ENCODE measurements around the gene RAB35.

RAB35 gene

DNA sequence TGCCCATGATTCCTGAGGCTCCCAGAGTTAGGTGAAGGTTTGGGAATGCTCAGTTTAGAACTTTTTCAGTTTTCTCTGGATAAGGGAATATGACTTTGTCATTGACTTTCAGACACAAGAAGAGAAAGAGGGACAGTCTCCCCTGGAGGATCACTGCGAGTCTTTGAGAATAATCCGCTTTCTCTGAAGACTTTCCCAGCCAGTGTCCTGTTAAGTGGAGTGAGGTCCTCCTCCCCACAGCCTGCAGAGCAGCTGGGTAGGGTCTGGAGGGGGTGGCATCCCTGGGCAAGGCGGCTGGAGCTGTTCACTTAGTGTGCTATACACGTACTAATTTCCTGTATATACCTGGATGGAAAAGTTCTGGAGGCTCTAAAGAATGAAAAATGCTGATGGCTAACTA lies 8.5 kb upstream of the RAB35 start:
- Mint-ChIP-seq H3K4me3 (no peak overlapping the region), H3K4me1 (peaks cover 25% of the 10 kb centered on the region), H3K9me3 (no peaks in the 10 kb centered on the region), H3K27me3 (no peaks in the 10 kb centered on the region), H3K36me3 (peaks cover 10% of the 10 kb centered on the region), H3K27ac (no peak overlapping the region)
- ATAC-seq (ENCODE audit: low read depth) (no peak), DNase-seq (ENCODE audit: low spot score in 2 of 2) (no peak)

DNA sequence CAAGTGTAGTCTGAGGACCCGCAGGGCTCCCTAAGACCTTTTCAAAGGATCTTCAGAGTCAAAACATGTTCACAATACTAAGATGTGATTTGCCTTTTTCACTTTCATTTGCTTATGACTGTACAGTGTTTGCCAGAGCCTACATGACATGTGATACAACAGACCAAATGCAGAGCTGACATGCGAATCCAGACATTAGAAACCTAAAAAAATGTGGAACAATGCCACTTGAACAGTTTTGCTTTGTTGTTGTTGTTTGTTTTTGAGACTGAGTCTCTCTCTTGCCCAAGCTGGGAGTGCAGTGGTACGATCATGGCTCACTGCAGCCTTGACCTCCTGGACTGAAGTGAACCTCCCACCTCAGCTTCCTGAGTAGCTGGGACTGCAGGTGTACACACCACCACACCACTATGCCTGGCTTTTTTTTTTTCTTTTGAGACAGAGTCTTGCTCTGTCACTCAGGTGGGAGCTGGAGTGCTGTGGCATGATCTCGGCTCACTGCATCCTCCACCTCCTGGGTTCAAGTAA lies 5.3 kb upstream of the RAB35 start:
- DNase-seq (ENCODE audit: low spot score in 2 of 2): no peak
- no peaks in the 10 kb centered on the region for H3K27me3 Mint-ChIP-seq
- H3K27ac Mint-ChIP-seq: peak overlapping the region; percentile 79
- H3K36me3 Mint-ChIP-seq: peaks cover 1% of the 10 kb centered on the region
- no peaks in the 10 kb centered on the region for H3K9me3 Mint-ChIP-seq
- peak; percentile 31 for ATAC-seq (ENCODE audit: low read depth)
- peak overlapping the region; percentile 30 for H3K4me3 Mint-ChIP-seq
- H3K4me1 Mint-ChIP-seq: peaks cover 40% of the 10 kb centered on the region

DNA sequence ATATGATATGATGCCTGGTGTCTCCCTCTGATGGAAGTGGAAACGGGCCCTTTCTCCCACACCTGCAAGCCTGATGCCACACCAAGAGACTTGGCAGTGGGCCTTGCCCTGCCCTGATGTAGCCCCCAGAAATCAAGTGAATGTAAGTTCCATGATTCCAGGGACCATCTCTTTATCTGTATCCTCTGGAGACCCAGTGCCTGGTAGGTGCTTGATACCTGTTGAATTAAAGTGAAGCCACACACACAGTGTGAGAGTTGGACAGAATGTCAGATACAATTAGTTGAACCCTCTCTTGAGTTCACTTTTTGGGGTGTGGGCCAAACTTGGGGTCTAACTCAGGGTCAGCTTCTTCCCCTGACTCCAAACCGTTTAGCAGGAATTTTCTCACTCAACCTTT lies 4.8 kb upstream of the RAB35 start:
- DNase-seq (ENCODE audit: low spot score in 2 of 2): no peak
- peak overlapping the region; percentile 10 for H3K4me3 Mint-ChIP-seq
- H3K27me3 Mint-ChIP-seq: no peaks in the 10 kb centered on the region
- H3K4me1 Mint-ChIP-seq: peaks cover 38% of the 10 kb centered on the region
- H3K9me3 Mint-ChIP-seq: no peaks in the 10 kb centered on the region
- H3K36me3 Mint-ChIP-seq: no peaks in the 10 kb centered on the region
- H3K27ac Mint-ChIP-seq: peak overlapping the region; percentile 79
- no peak for ATAC-seq (ENCODE audit: low read depth)

DNA sequence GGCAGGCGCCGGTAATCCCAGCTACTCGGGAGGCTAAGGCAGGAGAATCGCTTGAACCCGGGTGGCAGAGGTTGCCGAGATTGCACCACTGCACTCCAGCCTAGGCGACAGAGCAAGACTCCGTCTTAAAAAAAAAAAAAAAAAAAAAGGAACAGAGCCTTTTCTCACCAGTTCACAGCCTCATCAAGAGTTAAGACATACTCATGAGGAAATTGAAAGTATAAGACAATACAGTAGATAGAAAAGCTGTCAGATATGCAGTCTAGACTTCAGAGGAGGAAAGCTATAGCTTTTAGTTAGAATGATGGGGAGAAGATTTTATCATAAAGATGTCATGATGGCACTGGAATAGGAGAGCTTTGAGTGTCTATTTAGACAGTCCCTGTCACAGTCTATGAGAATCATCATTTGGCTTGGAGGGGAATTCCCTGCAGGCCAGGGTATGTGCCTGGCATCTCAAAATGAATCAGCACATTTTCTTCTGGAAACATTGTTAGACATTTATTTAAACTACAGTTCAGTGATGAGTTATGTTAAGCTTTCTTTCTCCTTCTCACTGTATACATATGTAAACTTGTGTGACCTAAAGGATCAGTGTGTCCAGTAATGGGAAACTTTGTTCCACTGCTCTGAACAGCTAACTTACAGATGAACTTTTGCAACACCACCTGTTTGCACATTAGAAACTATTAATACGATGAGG lies 2.9 kb upstream of the RAB35 start:
- Mint-ChIP-seq H3K27ac (peak overlapping the region; percentile 51), H3K4me3 (no peak overlapping the region), H3K9me3 (no peaks in the 10 kb centered on the region), H3K27me3 (no peaks in the 10 kb centered on the region), H3K36me3 (peaks cover 5% of the 10 kb centered on the region), H3K4me1 (peaks cover 51% of the 10 kb centered on the region)
- no peak for DNase-seq (ENCODE audit: low spot score in 2 of 2)
- peak; percentile 18 for ATAC-seq (ENCODE audit: low read depth)

DNA sequence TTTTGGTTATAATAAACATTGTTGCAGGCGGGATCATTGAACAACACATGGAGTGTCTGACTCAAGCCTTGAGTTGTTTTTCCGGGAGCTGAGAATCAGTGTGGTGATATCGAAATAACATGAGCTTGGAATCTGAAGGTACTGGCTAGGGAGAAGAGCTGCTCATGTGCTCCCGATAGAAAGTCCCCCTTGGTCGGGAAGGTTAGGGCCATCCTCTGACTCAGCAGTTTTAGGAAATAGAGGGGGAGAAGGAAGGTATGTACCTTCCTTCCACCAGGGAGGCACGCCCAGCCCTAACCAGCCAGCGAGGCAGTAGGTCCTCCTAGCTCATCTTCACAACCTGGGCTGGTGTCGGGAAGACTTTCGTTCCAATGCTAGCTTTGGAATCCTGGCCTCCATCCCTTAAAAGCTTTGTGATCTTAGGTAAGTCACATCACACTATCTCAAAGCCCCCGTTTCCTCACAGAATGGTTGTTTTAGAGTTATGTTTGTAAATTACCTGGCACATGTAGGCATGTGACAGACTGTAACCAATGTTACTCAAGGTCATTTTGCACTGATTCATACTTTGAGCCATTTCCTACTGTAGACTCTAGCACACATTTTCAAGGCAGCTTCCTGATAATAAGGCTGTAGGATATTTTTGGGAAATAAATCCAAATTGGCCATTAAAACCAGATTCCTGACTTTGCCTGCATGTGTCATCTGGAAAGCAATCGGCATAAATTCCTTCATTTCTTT lies 1.9 kb upstream of the RAB35 start:
- Mint-ChIP-seq H3K27ac (no peak overlapping the region), H3K36me3 (peaks cover 5% of the 10 kb centered on the region), H3K27me3 (no peaks in the 10 kb centered on the region), H3K4me1 (peaks cover 44% of the 10 kb centered on the region), H3K9me3 (no peaks in the 10 kb centered on the region), H3K4me3 (peak overlapping the region; percentile 86)
- DNase-seq (ENCODE audit: low spot score in 2 of 2) (no peak), ATAC-seq (ENCODE audit: low read depth) (no peak)

DNA sequence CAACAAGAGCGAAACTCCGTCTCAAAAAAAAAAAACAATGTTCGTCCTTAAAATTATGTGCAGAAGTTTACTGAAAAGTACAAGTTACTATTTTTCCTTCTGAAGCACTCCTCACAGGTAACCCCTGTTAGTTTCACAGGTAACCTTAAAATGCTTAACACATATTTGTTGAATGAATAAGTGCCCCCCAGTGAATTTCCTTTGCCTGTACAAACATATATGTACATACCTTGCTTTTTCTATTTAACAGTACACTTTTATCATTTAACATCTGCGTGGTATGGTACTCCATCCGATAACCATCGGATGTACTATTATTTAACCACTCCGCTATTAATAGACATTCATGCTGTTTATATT lies 1.4 kb upstream of the RAB35 start:
- peak overlapping the region; percentile 86 for H3K4me3 Mint-ChIP-seq
- DNase-seq (ENCODE audit: low spot score in 2 of 2) (no peak), ATAC-seq (ENCODE audit: low read depth) (no peak)
- peak overlapping the region; percentile 84 for H3K27ac Mint-ChIP-seq
- H3K4me1 Mint-ChIP-seq: peaks cover 47% of the 10 kb centered on the region
- peaks cover 8% of the 10 kb centered on the region for H3K36me3 Mint-ChIP-seq
- H3K27me3 Mint-ChIP-seq: no peaks in the 10 kb centered on the region
- H3K9me3 Mint-ChIP-seq: no peaks in the 10 kb centered on the region

DNA sequence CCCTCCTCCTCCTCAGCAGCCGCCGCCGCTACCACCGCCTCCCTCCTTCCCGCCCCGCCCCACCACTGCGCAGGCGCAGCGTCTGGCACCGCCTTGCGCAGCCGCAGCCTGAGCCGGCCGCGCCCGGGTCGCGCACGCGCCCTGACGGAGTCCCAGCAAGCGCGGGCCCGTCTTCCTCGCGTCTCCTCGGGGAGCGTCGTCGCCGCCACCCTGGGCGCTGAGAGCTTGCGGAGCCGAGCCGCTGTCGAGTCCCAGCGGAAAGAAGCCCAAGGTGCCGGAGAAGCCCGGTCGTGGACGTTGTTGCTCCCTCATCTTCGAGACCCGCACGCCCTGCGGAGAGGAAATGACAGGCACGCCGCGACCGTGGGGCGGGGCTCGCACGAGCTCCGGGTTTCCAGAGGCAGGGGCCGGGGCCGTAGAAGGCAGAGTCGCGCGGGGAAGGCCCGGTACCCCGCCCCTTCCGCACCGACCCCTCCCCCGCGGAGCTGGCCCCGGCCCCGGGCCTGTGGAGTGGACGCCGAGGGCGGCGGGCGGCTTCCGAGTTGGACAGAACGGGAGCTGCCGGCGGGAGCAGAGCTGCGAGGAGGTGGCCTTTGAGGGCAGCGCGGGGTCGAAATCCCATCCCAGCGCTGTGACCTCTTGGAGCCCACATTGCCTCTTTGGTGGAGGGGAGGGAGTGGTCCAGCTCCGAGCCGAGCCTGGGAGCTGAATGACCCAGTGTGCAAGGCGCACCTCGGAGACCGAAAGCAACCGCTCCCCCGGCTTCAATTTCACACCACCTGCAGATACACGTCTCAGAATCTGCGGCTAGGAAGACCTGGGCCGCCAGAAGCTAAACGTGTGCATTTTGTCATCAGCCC lies 469 bp upstream of the RAB35 start:
- Mint-ChIP-seq H3K27ac (peak overlapping the region; percentile 84), H3K36me3 (peaks cover 8% of the 10 kb centered on the region), H3K9me3 (no peaks in the 10 kb centered on the region), H3K27me3 (no peaks in the 10 kb centered on the region), H3K4me3 (peak overlapping the region; percentile 86), H3K4me1 (peaks cover 52% of the 10 kb centered on the region)
- DNase-seq (ENCODE audit: low spot score in 2 of 2) (peak; percentile 97 to 98), ATAC-seq (ENCODE audit: low read depth) (peak; percentile 75)

DNA sequence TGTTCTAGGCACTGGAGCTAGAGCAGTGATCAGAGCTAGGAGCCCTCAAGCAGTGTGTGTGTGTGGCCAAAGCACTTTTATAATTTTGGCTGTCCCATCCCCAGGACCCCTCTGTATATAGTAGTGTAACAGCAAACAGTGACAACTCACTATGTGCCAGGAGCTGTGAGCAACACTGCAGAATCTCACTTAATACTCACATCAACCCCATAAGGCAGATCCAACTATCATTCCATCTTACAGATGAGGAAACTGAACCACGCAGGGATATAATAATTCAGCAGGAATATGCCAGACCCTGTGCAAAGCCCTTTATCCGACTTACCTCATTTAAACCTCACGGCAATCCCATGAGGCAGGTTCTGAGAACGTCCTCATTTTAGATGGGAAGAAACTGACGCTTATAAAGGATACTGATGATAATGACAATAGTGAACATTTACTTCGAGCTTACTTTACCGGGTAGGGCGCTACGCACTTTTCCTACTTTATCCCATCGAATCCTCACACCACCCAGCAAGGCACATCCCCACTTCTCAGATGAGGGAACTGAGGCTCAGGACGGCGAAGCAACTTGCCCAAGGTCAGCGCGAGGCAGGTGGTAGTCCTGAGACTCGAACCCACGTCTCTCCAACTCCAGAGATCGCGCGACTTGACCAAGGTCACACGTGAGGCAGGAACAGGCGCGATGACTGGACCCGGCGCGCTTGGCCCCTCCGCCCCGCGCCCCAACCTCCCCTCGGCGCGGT lies 687 bp downstream of the RAB35 start:
- Mint-ChIP-seq H3K27ac (peak overlapping the region; percentile 87), H3K4me1 (peaks cover 48% of the 10 kb centered on the region), H3K4me3 (peak overlapping the region; percentile 88), H3K36me3 (peaks cover 8% of the 10 kb centered on the region), H3K9me3 (no peaks in the 10 kb centered on the region), H3K27me3 (no peaks in the 10 kb centered on the region)
- no peak for DNase-seq (ENCODE audit: low spot score in 2 of 2)
- ATAC-seq (ENCODE audit: low read depth): no peak

DNA sequence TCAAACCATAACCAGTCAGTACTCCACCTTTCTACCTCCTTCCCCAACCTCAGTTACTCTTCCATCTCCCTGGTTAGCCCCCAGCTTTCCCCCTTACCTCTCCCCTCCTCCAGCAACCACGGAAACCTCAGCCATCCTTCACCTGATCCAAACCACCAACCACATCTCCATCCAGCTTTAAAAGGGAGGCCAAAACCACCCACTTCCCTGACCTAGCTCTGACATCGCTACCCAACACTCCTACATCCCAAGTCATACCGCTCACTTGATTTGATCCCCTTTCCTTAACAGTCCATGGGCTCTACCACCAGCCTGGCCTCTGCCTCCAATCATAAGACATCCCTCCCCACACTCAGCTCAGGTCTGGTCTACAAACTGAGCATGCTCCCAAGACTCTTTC lies 1.5 kb downstream of the RAB35 start:
- Mint-ChIP-seq H3K27me3 (no peaks in the 10 kb centered on the region), H3K4me3 (peak overlapping the region; percentile 88), H3K36me3 (peaks cover 8% of the 10 kb centered on the region), H3K27ac (no peak overlapping the region), H3K4me1 (peaks cover 51% of the 10 kb centered on the region), H3K9me3 (no peaks in the 10 kb centered on the region)
- DNase-seq (ENCODE audit: low spot score in 2 of 2): no peak
- ATAC-seq (ENCODE audit: low read depth): no peak

DNA sequence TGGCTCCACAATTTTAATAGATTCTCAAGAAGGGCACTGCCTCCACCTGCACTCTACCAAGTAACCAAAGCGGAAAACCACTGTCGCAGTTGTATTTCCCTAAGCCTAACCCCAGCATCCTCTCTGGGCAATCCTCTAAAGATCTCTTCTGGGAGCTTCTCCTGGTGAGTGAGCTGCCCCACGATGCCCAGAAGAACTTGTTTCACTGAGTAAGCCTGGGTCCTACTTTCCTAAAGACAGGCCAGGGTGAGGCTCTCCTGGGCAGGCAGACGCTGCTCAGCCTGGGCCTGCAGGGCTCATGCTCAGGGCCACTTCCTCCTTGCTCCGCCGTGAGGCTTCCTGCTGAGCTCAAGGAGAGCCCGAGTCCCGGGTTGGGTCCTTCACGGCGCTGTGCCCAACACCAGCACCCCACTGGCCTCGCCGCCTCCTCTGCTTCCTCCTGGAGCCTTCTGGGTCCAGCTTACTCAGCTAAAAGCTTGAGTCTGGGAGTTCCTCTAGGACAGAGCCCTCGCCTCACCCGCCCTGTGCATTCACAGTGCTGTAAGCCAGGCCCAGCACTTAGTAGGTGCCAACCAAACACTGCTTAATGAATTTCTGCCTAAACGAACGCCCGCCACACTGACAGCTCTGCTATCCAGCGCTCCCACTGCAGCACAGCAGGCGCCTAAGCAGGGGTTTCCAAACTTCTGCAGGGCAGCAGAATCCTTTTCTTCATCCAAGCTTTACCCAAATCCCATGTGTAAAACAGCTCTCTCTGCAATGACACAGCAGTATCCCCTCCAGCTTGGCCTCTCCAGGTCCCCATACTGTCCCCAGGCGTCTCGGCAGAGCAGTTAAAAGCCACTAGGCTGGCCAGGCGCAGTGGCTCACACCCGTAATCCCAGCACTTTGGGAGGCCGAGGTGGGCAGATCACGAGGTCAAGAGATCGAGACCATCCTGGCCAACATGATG lies 5.7 kb downstream of the RAB35 start:
- peak; percentile 40 to 60 for DNase-seq (ENCODE audit: low spot score in 2 of 2)
- ATAC-seq (ENCODE audit: low read depth): peak; percentile 90
- Mint-ChIP-seq H3K27me3 (no peaks in the 10 kb centered on the region), H3K4me3 (peak overlapping the region; percentile 77), H3K9me3 (no peaks in the 10 kb centered on the region), H3K27ac (peak overlapping the region; percentile 63), H3K4me1 (peaks cover 43% of the 10 kb centered on the region), H3K36me3 (peaks cover 20% of the 10 kb centered on the region)

DNA sequence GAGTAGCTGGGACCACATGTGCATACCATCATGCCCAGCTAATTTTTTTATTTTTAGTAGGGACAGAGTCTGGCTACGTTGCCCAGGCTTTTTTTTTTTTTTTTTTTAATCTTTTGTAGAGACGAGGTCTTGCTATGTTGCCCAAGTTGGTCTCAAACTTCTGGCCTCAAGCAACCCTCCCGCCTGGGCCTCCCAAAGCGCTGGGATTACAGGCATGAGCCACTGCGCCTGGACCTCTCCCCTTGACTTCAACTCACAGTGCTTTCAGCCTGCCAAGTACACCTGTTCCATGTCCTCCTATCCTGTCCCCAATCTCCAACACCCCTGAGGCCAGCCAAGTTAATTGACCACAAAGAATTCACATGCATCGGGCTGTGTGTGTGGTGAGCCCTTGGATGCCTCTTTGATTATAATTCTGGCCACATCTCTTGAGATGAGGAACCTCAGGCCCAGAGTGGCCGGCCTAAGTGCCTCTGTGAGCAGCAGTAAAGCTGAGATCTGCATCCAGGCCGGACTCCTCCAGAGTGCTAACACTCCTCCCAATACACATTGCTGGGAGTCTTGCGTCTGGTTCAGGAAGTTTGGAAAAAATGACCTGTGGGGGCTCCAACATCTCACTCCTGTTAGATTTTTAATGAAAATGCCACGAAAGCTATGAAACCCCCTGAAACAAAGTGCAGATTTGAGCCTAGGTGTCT lies 6.8 kb downstream of the RAB35 start:
- Mint-ChIP-seq H3K27me3 (no peaks in the 10 kb centered on the region), H3K36me3 (peaks cover 21% of the 10 kb centered on the region), H3K4me1 (peaks cover 35% of the 10 kb centered on the region), H3K27ac (no peak overlapping the region), H3K9me3 (no peaks in the 10 kb centered on the region), H3K4me3 (peak overlapping the region; percentile 50)
- DNase-seq (ENCODE audit: low spot score in 2 of 2): no peak
- no peak for ATAC-seq (ENCODE audit: low read depth)

DNA sequence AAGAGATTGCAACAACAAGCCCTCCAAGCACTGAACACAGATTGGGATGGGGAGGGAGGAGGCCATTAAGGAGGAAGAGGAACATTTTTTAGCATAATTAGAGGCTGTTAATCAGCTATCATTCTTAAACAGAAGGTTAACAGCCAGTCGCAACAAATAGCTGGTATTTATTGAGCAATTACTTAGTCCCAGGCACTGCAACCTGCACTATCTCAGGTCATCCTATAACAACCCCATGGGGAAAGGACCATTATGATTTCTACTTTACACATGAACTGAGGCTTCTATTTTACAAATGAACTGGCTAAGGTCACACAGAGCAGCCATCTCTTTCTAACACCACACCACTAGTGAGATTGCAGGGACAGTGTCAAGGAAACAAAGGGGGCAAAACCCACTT lies 10.4 kb downstream of the RAB35 start:
- DNase-seq (ENCODE audit: low spot score in 2 of 2) (no peak), ATAC-seq (ENCODE audit: low read depth) (no peak)
- Mint-ChIP-seq H3K27me3 (no peaks in the 10 kb centered on the region), H3K27ac (no peak overlapping the region), H3K4me3 (no peak overlapping the region), H3K36me3 (peaks cover 27% of the 10 kb centered on the region), H3K4me1 (peaks cover 28% of the 10 kb centered on the region), H3K9me3 (no peaks in the 10 kb centered on the region)

Data from memory B cell (primary cell).